Muscle of arm (tissue), 12 donors: ENCODE results near the gene TTBK2. TPM values are rescaled to one million over a fixed set of nuclear protein-coding genes. Genes with fewer than 3 reads are reported as not detected.
"Not testable (repeated sequence)": the region's sequence is repeated elsewhere in the genome, so short reads cannot be mapped to it uniquely, and the experiment has no call there.

Experiments used
- DNase-seq: peaks from one replicate; pipeline ENCODE4 v3.0.0-alpha.2; 2013
- polyA plus RNA-seq, 12 donors: library from polyadenylated mRNA; unstranded; fragments of 120-200 nt; gene quantifications; one replicate each; pipeline ENCODE4 v1.2.1, GENCODE V29; 2013; ENCODE audit not compliant: insufficient read length in 12 of 12

TTBK2 gene
- polyA plus RNA-seq, 12 donors = 7.9 to 15.3 (median 11.2) TPM; not detected in 1

DNA sequence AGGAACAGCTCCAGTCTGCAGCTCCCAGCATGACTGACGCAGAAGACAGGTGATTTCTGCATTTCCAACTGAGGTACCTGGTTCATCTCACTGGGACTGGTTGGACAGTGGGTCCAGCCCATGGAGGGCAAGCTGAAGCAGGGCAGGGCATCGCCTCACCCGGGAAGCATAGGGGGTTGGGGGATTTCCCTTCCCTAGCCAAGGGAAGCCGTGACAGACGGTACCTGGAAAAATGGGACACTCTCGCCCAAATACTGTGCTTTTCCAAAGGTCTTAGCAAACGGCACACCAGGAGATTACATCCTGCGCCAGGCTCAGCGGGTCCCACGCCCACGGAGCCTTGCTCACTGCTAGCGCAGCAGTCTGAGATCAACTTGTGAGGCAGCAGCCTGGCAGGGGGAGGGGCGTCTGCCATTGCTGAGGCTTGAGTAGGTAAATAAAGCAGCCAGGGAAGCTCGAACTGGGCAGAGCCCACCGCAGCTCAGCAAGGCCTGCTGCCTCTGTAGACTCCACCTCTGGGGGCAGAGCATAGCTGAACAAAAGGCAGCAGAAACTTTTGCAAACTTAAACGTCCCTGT, 156.3 kb downstream of the TTBK2 start:
- not testable (repeated sequence) for DNase-seq

DNA sequence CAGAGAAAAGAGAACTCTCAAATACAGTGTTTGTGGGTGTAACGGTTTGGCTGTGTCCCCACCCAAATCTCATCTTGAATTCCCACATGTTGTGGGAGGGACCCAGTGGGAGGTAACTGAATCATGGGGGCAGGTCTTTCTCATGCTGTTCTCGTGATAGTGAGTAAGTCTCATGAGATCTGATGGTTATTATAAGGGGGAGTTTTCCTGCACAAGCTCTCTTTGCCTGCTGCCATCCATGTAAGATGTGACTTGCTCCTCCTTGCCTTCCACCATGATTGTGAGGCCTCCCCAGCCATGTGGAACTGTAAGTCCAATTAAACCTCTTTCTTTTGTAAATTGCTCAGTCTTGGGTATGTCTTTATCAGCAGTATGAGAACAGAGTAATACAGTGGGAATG, 158.8 kb downstream of the TTBK2 start:
- not testable (repeated sequence) for DNase-seq

DNA sequence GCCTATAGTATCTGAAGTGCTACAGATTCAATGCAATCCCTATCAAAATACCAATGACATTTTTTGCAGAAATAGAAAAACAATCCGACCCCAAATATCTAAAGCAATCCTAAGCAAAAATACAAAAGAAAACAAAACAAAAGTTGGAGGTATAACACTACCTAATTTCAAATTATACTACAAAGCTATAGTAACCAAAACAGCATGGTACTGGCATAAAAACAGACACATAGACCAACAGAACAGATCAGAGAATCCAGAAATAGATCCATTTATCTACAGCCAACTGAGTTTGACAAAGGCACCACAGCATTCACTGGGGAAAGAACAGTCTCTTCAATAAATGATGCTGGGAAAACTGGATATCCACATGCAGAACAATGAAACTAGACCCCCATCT, 159.8 kb downstream of the TTBK2 start:
- DNase-seq = no peak

DNA sequence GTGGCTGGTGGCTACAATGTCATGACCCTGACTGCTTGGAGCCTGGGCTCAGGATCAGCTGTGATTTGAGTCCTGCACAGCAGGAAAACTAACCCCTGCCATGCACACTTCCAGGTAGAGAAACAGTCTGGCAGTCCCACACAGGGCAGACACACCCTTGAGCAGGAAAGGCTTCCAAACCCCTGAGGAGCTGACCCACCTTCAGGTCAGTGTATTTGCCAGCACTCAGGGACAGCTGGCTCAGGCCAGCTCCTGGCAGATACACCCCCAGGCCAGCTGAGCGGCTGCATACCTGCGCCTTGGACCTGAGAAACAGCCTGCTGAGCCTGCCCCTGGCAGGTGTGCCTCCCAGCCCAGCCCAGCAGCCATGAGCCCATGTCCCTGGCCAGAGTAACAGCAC, 161.5 kb downstream of the TTBK2 start:
- DNase-seq = no peak

DNA sequence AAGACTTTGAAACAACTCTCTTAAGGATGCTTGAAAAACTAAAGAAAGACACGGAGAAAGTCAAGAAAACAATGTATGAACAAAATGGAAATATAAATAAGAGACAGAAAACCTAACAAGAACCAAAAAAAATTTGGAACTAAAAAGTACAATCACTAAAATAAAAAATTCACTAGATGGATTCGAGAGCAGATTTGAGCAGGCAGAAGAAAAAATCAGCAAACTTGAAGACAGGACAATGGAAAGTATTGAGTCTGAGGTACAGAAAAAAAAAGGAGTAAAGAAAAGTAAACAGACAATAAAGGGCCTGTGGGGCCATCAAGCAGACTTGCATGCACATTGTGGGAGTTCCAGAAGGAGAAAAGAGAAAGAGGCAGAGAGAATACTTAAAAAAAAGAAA, 170.3 kb downstream of the TTBK2 start:
- no peak for DNase-seq

DNA sequence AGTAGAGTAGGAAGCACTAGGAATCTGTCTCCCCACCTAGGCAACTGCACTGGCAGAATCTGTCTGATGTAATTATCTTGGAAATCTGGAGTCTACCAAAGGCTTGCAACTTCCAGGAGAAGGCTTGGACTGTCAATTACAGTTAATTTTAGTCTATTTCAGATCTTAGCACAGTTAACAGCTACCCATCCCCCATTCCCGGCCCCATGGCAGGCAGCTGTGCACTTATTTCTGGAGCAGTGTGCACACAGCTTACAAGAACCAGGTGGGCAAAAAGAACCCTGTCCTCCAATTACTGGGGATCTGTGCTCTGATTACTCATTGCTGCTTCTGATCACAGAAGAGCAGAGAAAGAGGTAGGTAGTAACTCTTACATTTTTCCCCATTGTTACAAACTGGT, 171.3 kb downstream of the TTBK2 start:
- DNase-seq = no peak

DNA sequence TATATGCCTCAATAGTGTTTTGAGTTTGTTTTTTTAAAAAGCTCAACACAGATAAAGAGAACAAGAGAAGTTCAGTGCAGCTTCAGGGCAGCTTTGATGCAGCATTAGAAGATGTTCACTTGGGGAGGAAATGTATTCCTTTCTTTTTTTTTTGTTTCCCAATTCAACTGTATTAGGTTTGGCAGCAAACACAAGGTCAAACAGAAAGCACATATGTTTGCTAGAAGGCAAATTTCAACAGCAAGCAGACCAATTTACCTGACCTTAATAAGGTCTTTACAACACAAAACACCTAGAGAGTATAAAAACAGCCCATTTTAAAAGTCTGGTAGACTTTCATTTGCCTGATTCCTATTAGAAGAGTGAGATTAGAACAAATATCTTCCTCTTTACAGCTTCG, 176.4 kb downstream of the TTBK2 start:
- no peak for DNase-seq

DNA sequence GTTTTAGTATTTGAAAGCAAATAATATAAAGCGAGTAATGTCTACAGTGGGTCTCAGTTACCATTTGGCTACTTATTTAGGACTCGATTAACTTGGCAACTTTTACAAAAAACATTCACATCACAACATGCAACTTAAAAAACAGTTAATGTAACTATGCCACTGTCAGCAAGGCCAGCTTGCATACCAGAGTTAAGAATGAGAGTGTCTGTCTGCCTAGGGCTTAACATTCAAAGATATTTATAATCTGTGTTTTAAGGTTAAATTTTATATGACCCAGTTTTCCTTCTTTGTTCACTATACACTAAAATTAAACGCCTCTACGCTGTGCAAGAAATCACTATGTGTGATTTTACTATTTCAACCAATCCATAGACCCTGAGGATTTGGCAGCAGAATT, 178.4 kb downstream of the TTBK2 start:
- no peak for DNase-seq

DNA sequence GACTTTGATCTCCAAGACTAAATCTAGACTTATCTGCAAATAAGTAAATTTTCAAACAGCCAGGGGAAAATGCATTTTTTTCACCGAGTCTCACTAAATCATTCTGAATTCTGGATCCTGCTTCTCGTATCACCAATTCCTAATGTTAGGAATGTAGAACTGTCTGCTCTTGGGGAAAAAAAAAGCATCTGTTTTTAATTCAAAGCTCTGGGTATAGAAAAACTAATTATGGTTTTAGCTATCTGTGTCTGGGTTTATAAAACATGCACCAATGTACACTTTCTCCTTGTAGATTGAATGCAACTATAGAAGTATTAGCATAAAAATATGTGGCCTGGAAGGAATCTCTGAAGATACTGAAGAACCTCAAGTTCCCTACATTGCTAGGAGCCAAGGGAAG, 178.9 kb downstream of the TTBK2 start:
- no peak for DNase-seq

DNA sequence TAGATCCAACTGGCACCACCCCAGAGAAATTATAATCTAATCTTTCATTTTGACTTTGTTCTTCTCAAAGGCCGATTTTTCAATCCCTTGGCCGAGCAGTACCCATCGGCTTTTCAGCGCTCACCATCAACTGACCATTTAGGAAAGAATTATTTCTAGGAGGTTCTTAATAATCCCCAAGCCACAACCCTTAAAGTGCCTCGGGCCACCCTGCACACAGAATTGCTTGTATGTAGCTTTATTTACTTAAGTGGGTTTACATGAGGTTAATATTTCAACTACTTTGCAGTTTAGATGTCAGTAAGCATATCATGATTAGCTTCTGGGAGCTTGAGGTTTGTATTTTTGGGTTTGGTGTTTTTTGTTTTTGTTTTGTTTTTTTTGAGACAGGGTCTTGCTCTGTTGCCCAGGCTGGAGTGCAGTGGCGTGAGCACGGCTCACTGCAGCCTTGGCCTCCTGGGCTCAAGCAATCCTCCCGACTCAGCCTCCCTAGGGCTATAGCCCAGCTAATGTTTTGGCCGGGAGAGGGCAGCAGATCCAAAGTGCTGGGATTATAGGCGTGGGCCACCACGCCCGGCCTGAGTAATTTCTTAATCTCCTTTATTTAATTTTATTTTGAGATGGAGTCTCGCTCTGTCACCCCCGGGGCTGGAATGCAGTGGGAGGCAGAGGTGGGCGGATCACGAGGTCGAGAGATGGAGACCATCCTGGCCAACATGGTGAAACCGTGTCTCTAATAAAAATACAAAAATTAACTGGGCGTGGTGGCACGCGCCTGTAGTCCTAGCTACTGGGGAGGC, 182.8 kb downstream of the TTBK2 start:
- no peak for DNase-seq

DNA sequence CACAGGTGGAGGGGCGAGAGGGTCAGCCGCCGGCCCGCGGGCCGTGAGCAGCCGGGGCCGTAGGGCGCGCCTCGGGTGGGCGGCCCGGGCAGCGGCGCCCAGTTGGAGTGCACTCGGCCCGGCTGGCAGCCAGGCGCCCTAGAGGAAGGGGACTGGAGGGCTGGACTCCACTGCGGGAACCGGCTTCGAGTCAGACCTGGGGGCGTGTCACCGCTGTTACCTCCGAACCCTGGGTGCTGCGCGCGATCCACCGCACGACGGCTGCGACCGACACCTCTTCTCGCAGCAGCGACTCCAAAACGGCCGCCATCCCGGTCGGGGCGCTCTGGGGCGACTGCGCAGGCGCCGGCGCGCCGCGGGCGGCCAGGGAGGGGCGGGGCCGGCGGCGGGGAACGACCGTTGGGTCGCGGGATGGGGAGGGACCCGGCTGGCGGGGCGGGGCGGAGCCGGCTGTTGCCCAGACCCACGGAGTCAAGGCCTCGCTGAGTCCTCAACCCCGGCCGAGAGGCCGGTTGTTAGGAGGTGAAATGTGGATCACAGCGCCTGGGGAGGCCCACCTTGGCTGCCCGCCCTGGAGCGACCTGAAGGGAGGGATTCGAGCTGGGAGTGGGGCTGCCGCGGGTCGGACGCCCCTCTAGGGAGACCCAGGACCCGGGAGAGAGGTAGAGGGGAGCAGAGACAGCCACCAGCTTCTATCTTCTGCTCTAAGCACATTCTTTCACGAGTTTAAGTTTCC, 183.6 kb downstream of the TTBK2 start, which contains the start of gene CDAN1:
Gene CDAN1, minus strand, starts transcription at position 336 of the 736 bp plus-strand sequence. Its CDS starts 26 bp downstream, at position 310.
- DNase-seq = peak; percentile 86

DNA sequence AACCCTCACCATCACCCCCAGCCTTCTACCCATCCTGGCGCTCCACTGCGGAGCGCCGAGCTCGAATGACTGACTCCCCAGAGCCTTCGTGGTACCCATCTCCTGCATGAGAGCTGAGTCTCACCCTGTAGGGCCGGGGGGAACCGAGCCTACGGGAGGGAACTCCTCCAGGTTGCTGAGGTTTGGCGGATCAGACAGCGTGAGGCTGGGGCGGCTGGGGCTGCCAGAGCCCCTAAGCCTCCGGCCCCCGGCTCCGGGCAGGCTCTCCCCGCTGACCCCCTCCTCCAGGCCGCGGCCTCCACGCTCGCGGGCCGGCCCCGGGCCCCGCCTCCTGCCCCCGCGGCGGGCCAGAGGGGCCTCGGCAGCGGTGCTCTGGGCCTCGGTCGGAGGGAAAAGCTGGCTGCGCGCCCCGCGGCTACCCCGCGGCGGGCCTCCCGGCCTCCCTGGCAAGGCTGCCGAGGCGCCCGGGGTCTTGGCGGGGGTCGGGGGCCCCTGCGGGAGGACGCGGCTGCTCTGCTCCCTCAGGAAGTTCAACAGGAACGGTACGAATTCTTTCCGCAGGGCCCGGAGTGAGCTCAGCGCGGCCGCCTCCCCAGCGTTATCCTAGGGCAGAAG, 184.3 kb downstream of the TTBK2 start:
- peak; percentile 25 for DNase-seq

DNA sequence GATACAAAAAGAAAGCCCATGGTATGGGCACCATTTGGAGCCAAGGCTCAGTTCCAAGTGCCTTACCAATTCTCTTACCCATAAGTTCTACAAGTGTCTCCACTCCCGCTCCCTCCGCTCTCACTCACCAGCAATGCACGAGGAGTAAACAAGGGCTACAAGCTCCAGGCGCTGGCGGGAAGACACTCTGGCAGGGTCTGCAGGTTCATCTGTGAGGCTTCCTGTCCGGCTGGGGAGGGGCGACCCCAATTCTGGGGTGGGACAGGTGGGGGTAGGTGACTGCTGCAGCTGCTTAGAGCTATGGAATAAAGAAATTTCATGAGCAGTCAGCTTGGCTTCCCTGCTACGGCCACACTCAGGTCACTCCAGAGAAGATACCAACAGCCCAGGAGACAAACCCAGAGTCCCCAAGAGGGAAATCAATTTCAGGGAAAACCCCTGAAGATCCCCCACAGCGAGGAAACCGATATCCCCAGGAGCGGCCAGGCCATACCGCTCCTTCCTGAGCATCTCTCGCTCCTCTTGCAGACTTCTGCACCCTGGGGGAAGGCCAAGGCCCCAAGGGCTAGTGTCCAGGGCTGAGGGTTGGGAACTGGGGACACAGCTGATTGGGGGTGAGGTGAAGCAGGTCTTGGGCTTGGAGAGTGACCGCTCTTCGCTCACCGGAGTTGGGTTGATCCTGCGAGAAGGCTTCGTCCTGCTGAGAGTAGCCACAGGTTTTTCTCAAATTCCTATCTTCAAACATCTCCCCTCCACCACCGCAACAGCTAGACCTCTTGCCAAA, 185.0 kb downstream of the TTBK2 start:
- DNase-seq = no peak

DNA sequence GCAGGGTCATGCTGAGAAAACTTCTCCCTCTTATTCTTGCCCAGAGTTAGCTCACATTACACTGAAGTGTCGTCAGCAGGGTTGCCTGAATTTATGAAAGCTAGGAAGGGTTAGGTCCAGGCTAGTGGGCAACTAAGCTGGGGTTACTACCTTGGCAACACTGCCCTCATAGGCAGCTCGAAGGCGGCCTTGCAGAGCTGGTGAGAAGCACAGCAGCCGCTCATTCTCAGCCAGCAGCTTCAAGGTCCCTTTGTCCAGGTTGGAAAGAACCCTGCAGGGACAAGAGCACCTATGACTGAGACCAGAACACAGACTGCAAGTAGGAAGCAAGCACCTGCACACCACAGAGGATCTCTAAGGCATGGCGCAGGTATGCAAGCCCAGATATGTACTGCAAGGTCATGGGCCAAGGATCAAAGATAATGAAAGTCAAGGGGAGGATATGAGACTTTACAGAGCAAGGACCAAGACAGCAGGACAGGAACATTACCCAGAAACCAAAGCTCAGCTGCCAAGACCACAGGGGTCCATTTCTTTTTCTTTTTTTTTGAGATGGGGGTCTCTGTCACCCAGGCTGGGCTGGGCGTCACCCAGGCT, 186.4 kb downstream of the TTBK2 start:
- no peak for DNase-seq

DNA sequence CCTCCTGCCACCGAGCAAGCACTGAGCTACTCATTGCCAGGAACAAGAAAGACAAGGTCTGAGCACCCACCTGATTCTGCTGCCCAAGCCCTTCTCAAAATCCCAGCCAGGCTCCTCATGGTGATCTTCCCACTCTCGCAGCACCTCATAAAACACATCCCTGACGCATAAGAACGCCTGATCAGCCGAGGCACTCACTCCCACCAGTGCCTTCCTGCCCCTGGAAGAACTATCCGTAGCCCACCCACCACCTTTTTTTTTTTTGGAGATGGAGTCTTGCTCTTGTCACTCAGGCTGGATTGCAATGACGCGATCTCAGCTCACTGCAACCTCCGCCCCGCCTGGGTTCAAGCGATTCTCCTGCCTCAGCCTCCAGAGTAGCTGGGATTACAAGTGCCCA, 187.6 kb downstream of the TTBK2 start:
- DNase-seq = no peak

DNA sequence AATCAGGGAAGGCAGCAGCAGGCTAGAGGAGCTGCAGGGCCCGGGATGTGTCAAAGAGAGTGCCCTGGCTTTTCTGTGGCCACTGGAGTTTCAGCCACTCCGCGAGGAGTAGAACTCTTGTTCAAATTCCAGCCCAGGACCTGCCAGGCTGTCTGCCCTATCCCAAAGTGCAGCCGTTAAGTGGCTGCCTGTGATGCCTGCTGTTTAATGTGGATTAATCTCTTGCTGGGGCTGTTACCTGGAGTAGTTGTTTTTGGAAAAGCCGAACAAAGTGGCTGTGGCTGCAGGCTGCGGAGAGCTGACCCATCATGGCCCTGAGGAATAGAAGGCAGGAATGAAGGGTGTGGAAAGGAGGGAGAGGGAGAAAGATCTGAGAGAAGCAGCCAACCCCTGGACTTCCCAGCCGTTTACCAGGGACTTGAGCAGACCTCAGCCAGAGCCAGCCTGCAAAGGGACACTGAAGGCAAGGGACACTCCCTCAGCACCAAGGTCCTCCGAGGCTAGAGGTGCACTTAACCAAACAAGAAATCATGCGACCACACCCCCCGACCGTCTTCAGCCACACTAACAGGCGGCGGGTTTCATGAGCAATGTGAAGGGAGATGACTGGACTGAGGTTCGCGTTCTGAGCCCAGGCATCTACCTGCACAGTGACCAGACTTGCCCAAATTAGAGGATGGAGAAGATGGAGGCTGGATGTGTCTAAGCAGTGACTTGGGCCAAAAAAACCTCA, 188.3 kb downstream of the TTBK2 start:
- no peak for DNase-seq

DNA sequence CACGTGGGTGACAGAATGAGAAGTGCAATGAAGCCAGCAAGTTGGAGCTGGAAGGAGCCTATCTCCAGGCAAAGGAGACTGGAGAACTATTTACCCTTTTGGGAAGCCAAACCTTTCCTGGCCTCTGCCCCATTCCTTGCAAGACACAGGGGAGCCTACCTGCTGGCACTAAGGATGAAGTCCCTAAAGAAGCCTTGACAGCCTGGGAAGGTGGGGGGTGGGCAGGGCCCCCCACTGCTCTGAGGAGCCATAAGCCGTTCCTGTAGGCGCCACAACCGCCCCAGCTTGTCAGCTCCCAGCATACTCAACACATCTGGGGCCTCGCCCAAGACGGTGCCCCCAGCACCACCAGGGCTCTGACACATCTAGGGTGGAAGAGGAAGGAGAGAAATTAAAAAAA, 189.1 kb downstream of the TTBK2 start:
- no peak for DNase-seq

DNA sequence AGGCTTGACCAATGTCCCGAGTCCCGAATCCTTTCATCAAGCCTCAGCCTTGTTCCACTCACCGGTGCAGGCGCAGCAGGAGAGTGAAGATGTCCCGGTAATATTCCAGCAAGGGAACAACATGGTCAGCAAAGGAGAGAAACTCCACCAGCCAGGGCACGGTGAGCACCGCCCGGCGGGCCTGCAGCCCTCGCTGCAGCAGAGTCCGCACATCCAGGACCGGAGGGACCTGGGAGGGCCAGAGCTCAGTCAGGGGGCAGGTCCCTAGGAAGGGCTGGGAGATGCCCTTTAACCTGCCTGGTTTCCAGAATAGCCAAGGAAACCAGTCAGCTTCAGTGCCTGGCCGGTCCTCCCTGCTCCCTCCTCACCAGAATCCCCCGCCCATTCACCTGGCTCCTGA, 190.0 kb downstream of the TTBK2 start:
- DNase-seq = no peak

DNA sequence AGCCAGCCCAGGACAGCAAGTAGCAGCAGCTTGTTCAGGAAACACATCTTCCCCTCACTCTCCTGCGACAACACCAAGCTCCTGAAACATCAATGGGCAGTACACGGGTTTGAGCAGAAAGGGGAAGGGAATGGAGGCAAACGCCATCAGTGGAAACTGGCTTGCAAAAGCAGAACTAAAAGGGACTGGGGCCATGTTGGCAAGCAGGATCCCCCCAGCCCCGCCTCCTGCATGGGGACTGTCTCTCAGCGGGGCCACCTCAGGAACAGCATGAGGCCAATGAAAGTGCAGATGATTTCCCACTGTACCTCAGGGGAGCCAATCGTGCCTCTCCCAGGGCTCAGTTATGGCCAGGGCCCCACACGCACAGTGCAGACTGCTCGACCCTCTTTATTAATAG, 190.4 kb downstream of the TTBK2 start:
- no peak for DNase-seq

DNA sequence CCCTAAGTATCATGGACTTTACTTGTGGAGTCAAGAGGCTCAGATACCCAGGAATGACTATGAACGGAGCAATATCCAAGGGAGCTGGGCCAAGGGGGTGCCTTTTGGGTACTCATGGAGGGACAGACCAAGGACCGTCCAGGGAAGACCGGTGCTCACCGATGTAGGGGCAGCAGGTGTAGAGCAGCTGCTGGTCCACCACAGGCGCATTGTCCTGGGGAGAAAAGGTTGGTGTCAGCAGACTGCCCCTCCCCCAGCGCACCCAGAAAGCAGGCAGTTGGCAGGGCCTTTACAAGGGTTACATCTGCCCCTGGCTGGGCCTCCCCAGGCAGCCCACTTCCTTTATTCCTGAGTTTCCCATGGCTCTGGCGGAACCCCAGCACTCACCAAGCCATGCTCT, 191.2 kb downstream of the TTBK2 start:
- no peak for DNase-seq

DNA sequence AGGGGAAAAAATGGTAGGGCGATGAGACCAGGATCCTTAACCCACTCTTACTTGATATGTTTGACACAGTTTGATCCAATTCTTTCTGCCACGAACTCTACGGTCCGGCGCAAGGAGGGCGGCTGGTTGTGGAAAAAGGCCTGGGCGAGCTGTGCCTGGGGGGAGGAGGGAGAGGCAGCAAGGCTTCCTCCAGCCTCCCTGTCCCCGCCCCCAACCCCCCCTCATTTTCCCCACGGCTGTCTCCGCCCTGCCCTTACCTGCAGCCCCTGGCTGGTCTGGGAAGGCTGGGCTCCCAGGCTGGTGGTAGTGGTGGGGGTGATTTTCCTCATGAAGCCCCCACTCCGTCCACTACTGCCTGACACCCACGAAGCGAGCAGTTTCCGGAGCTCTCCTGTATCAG, 191.6 kb downstream of the TTBK2 start:
- no peak for DNase-seq
